Measurements from ENCODE around the gene COQ7.

Gene COQ7

DNA sequence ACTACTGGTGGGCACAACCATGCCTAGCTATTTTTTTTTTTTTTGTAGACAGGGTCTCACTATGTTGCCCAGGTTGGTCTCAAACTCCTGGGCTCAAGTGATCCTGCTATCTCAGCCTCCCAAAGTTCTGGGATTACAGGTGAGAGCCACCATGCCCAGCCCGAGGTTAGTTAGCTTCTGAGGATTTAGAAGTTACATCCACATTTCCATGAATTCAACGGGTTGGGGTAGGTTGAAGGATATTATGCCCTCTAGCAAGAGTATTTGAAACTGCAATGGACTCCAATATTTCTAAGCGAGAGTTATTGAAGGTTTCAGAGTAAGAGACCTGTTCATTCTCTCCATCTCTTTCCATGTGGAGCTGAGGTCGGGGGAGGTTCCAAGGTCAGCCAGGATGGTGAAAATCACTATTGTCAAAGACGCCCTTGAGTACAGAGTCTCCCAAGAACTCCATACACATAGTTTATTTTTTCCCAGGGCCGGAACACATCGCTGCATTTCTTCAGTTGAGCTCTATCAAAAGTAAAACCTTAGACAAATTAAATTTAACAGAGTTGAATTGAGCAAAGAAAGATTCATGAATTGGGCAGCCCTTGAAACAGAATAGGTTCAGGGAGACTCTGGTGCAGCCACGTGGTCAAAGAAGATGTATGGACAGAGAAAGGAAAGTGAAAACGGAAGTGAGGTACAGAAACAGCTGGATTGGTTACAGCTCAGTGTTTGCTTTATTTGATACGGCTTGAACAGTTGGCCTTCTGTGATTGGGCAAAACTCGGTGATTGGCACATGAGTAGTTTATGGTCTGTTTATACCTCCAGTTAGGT is 27.3 kb downstream of the COQ7 start:
- H3K4me1 ChIP-seq, result no peaks in the 10 kb centered on the region
- no peak overlapping the region for H3K4me3 ChIP-seq (ENCODE audit: low read depth, low read length)
- no peaks in the 10 kb centered on the region for H3K9me3 ChIP-seq
- H3K36me3 ChIP-seq, result no peaks in the 10 kb centered on the region
- H3K27me3 ChIP-seq, result no peaks in the 10 kb centered on the region
- TF ChIP-seq, protein P1, sequence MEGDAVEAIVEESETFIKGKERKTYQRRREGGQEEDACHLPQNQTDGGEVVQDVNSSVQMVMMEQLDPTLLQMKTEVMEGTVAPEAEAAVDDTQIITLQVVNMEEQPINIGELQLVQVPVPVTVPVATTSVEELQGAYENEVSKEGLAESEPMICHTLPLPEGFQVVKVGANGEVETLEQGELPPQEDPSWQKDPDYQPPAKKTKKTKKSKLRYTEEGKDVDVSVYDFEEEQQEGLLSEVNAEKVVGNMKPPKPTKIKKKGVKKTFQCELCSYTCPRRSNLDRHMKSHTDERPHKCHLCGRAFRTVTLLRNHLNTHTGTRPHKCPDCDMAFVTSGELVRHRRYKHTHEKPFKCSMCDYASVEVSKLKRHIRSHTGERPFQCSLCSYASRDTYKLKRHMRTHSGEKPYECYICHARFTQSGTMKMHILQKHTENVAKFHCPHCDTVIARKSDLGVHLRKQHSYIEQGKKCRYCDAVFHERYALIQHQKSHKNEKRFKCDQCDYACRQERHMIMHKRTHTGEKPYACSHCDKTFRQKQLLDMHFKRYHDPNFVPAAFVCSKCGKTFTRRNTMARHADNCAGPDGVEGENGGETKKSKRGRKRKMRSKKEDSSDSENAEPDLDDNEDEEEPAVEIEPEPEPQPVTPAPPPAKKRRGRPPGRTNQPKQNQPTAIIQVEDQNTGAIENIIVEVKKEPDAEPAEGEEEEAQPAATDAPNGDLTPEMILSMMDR (IDR thresholded peaks at IDR 0.05; ENCODE audit: low read depth, low read length), result peak; percentile 31
- no peak for DNase-seq

DNA sequence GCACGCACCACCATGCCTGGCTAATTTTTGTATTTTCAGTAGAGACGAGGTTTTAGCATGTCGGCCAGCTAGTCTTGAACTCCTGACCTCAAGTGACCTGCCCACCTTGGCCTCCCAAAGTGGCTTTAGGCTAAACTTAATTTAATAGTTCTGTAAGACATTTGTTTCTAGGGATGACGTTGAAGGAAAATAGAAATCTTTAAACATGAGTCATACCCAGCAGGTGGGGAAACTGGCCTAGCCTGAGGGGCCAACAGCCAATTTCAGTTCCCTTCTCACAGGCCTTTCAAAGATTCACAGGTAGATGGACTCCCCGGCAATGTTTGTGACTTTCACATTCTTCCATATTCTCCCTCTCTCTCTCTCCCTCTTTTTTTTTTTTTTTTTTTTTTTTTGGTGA is 28.2 kb downstream of the COQ7 start:
- Histone ChIP-seq H3K9me3 (no peaks in the 10 kb centered on the region), H3K36me3 (no peaks in the 10 kb centered on the region), H3K4me3 (ENCODE audit: low read depth, low read length) (no peak overlapping the region), H3K27me3 (no peaks in the 10 kb centered on the region), H3K4me1 (no peaks in the 10 kb centered on the region)
- TF ChIP-seq, protein P1 (IDR thresholded peaks at IDR 0.05; ENCODE audit: low read depth, low read length), result no peak
- no peak for DNase-seq

DNA sequence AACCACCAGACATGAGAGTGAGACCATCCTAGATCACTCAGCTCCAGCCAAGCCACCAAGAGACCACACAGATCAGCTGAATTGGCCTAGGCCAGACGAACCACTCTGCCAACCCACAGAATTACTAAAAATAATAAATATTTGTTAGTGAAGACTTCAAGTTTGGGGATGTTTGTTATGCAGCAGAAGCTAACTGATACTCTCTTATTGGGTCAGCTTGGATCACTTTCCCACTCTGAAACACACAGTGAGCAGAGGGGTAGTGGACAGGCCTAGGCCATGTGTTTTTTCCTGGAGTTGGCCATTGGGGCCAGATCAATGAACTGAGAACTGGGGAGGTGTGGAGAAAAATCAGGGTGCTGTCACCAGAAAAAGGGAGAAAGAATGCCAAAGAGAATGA is 30.8 kb downstream of the COQ7 start:
- TF ChIP-seq, protein P1 (IDR thresholded peaks at IDR 0.05; ENCODE audit: low read depth, low read length), result no peak
- Histone ChIP-seq H3K36me3 (no peaks in the 10 kb centered on the region), H3K27me3 (no peaks in the 10 kb centered on the region), H3K4me3 (ENCODE audit: low read depth, low read length) (no peak overlapping the region), H3K9me3 (no peaks in the 10 kb centered on the region), H3K4me1 (no peaks in the 10 kb centered on the region)
- no peak for DNase-seq

DNA sequence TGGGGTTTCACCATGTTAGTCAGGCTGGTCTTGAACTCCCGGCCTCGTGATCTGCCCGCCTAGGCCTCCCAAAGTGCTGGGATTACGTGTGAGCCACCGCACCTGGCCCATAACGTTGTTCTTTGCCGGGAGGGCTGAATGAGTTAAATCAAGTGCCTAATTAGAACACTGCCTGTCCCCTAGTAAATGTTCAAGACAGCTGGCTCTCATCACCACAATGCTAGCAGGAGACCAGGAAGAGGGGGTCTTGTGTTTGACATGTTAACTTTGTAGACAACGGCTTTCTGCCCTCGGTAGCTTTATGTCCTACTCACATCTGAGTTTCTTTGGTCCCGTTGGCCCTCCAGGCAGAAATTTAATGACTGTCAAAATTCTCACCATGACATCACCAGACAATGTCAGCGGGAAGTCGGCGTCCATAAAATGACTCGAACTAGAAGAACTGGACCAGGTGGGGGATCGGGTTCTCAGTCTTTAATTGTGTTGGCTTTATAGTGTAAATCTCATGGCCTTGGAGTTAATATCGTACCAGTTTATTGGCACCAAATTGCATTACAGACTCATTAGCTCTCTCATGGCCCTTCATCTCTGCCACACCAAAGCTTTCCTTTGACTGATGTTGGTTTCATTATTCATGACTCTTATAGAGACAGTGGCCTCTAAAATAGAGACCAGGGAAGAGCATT is 34.9 kb downstream of the COQ7 start:
- Histone ChIP-seq H3K27me3 (no peaks in the 10 kb centered on the region), H3K9me3 (no peaks in the 10 kb centered on the region), H3K4me1 (no peaks in the 10 kb centered on the region), H3K4me3 (ENCODE audit: low read depth, low read length) (no peak overlapping the region), H3K36me3 (no peaks in the 10 kb centered on the region)
- no peak for DNase-seq
- TF ChIP-seq, protein P1 (IDR thresholded peaks at IDR 0.05; ENCODE audit: low read depth, low read length), result no peak

DNA sequence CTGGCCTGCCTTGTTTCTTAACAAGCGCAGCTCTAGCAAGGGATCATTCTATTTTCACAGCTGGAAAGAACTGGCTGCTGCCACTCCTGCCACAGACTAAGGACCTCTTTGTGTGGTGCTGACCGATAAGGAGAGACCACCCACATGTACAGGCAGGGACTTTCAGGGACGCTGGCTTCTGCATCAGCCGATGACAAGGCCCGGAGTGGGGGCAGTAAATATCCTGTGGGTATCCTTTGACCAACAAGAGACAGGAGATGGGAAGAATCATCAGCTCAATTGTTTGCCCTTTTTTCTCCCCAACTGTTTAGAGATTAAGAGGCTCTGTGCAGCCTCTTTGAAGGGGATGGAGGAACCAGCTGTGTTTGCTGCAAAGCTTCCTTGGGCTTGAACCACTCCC is 37.2 kb downstream of the COQ7 start:
- TF ChIP-seq, protein P1 (IDR thresholded peaks at IDR 0.05; ENCODE audit: low read depth, low read length), result no peak
- Histone ChIP-seq H3K4me1 (no peaks in the 10 kb centered on the region), H3K36me3 (no peaks in the 10 kb centered on the region), H3K4me3 (ENCODE audit: low read depth, low read length) (no peak overlapping the region), H3K9me3 (no peaks in the 10 kb centered on the region), H3K27me3 (no peaks in the 10 kb centered on the region)
- no peak for DNase-seq

DNA sequence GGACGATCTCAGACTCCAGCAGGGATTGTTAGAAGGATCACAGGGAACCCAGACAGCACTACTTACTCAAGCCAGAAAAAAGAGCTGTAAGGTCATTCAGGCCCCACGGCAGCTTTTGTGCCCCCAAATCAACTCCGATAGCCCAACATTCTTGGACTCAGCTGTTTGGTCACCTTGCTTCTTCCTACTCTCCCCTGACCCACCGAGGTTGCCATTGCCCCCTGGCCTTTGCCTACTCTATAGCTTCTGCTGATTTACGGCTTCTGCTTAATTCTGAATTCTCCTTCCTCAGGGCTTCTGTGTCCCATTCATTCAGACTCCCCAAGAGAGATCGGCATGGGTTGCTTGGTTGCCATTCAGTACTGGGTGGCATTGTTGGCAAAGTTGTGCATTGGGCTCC is 37.7 kb downstream of the COQ7 start:
- H3K27me3 ChIP-seq, result no peaks in the 10 kb centered on the region
- no peaks in the 10 kb centered on the region for H3K4me1 ChIP-seq
- H3K4me3 ChIP-seq (ENCODE audit: low read depth, low read length), result no peak overlapping the region

More for the DNA sequence above, 37.7 kb downstream of the COQ7 start:
- H3K9me3 ChIP-seq, result no peaks in the 10 kb centered on the region
- no peak for DNase-seq
- no peaks in the 10 kb centered on the region for H3K36me3 ChIP-seq
- TF ChIP-seq, protein P1 (IDR thresholded peaks at IDR 0.05; ENCODE audit: low read depth, low read length), result no peak
